H1 (cell line): ENCODE data around the gene JAKMIP1. TPM values are rescaled to one million over a fixed set of nuclear protein-coding genes. Genes with fewer than 3 reads are reported as not detected.

ENCODE experiments used
- CTCF ChIA-PET: fragments of 300-600 bp; sonication (Branson Sonifier 250); formaldehyde crosslinking; loops from one replicate; lab custom pipeline; 2021; ENCODE audit not compliant: partially characterized antibody; lab: Charles Lee
- POLR2A ChIA-PET: fragments of 300-600 bp; sonication (Branson Sonifier 250); formaldehyde crosslinking; loops from one replicate; lab custom pipeline; 2021; ENCODE audit warnings: inconsistent platforms; ENCODE audit not compliant: partially characterized antibody; lab: Charles Lee
- DNase-seq, 2 experiments: peaks; one replicate each; pipeline versions ENCODE4 v3.0.0 to v3.0.0-alpha.2; 2010 to 2022; ENCODE audit warnings: low spot score in 2 of 2, low read depth in 1 of 2, mixed read lengths in 1 of 2
- FAIRE-seq: peaks from 2 replicates; lab custom pipeline; 2011; peaks lifted over from hg19 to GRCh38; lab: Jason Lieb, UNC
- H2AFZ ChIP-seq: 2 replicates; pipeline ENCODE4 v1.8.1; 2012; ENCODE audit warnings: low read length, inconsistent platforms
- H2AK5ac ChIP-seq: 2 replicates; pipeline ENCODE4 v1.6.1; 2013; ENCODE audit warnings: low read depth, low read length
- H2BK120ac ChIP-seq: replicated peaks from 2 replicates; pipeline ENCODE3; 2013; ENCODE audit warnings: low read depth, low read length, inconsistent platforms
- H2BK12ac ChIP-seq: 2 replicates; pipeline ENCODE4 v1.6.1; 2013; ENCODE audit warnings: low read depth, low read length
- H2BK15ac ChIP-seq: 2 replicates; pipeline ENCODE4 v1.6.1; 2013; ENCODE audit warnings: low read length
- H2BK20ac ChIP-seq: 2 replicates; pipeline ENCODE4 v1.6.1; 2013; ENCODE audit warnings: low read length
- H2BK5ac ChIP-seq: 2 replicates; pipeline ENCODE4 v1.6.1; 2013; ENCODE audit warnings: low read depth, low read length
- H3K14ac ChIP-seq: 2 replicates; pipeline ENCODE4 v1.6.1; 2013; ENCODE audit warnings: inconsistent platforms; ENCODE audit not compliant: insufficient read length
- H3K18ac ChIP-seq: 2 replicates; pipeline ENCODE4 v1.6.1; 2013; ENCODE audit warnings: low read length; ENCODE audit errors: extremely low read depth
- H3K23ac ChIP-seq: 2 replicates; pipeline ENCODE4 v1.6.1; 2013; ENCODE audit warnings: inconsistent platforms; ENCODE audit not compliant: insufficient read length
- H3K23me2 ChIP-seq: 2 replicates; pipeline ENCODE4 v1.6.1; 2013; ENCODE audit warnings: low read depth, low read length
- H3K27ac ChIP-seq: 2 replicates; pipeline ENCODE4 v1.6.1; 2011; ENCODE audit warnings: low read depth, low read length, inconsistent platforms
- H3K27me3 ChIP-seq, 4 experiments: replicated peaks in 1 of 4; 1 replicate in 1 of 4; 2 replicates in 3 of 4; pipeline versions ENCODE4 v1.6.1 to v1.8.1; 2011 to 2013; ENCODE audit warnings: low read length in 3 of 4, mild to moderate bottlenecking in 3 of 4, inconsistent platforms in 2 of 4, mixed read lengths in 2 of 4, moderate library complexity in 1 of 4; ENCODE audit not compliant: control insufficient read depth in 3 of 4, insufficient read depth in 3 of 4; ENCODE audit errors: extremely low read depth in 1 of 4
- H3K36me3 ChIP-seq, 4 experiments: 2 replicates each; pipeline versions ENCODE4 v1.6.1 to v1.8.1; 2011 to 2013; ENCODE audit warnings: mild to moderate bottlenecking in 4 of 4, low read length in 3 of 4, moderate library complexity in 2 of 4, control low read depth in 1 of 4, inconsistent platforms in 1 of 4; ENCODE audit not compliant: insufficient read depth in 4 of 4, control insufficient read depth in 2 of 4
- H3K4ac ChIP-seq: replicated peaks from 2 replicates; pipeline ENCODE3; 2013; ENCODE audit warnings: low read length, low read depth, mixed read lengths, inconsistent platforms; ENCODE audit not compliant: insufficient read length
- H3K4me1 ChIP-seq, 4 experiments: replicated peaks in 1 of 4; 1 replicate in 1 of 4; 2 replicates in 3 of 4; pipeline versions ENCODE4 v1.6.1 to v1.8.1; 2011 to 2013; ENCODE audit warnings: low read length in 3 of 4, inconsistent platforms in 2 of 4, mixed read lengths in 1 of 4; ENCODE audit not compliant: insufficient read depth in 4 of 4, control insufficient read depth in 3 of 4
- H3K4me2 ChIP-seq, 2 experiments: 2 replicates each; pipeline versions ENCODE4 v1.6.1 to v1.8.1; 2011 to 2013; ENCODE audit warnings: low read depth in 2 of 2, low read length in 2 of 2, control low read depth in 1 of 2, inconsistent platforms in 1 of 2, mild to moderate bottlenecking in 1 of 2; ENCODE audit not compliant: insufficient read depth in 1 of 2
- H3K4me3 ChIP-seq, 4 experiments: fragments of 200-600, 300-600 bp in 1 of 4; sonication (generic), shearing (Covaris generic), sonication (Bioruptor Twin) in 1 of 4; 2 replicates each; pipeline versions ENCODE4 v1.5.1 to v1.8.1; 2011 to 2016; ENCODE audit warnings: low read length in 4 of 4, low read depth in 3 of 4, control low read depth in 2 of 4, inconsistent platforms in 2 of 4, mild to moderate bottlenecking in 2 of 4, mixed read lengths in 1 of 4, moderate library complexity in 1 of 4; ENCODE audit not compliant: insufficient read depth in 2 of 4; ENCODE audit errors: extremely low read depth in 1 of 4
- H3K56ac ChIP-seq: replicated peaks from 2 replicates; pipeline ENCODE3; 2013; ENCODE audit warnings: low read depth, mild to moderate bottlenecking, mixed read lengths, low read length, inconsistent platforms; ENCODE audit not compliant: insufficient read length
- H3K79me1 ChIP-seq: 2 replicates; pipeline ENCODE4 v1.6.1; 2013; ENCODE audit warnings: low read depth, low read length, control low read depth
- H3K79me2 ChIP-seq, 2 experiments: 2 replicates each; pipeline versions ENCODE4 v1.6.1 to v1.8.1; 2012 to 2013; ENCODE audit warnings: low read length in 2 of 2, mild to moderate bottlenecking in 2 of 2, inconsistent platforms in 1 of 2; ENCODE audit not compliant: insufficient read depth in 2 of 2, control insufficient read depth in 1 of 2
- H3K9ac ChIP-seq, 4 experiments: replicated peaks in 1 of 4; 1 replicate in 1 of 4; 2 replicates in 3 of 4; pipeline versions ENCODE4 v1.6.1 to v1.8.1; 2011 to 2013; ENCODE audit warnings: low read depth in 3 of 4, low read length in 3 of 4, control low read depth in 2 of 4, mild to moderate bottlenecking in 2 of 4, moderate library complexity in 2 of 4, inconsistent platforms in 1 of 4; ENCODE audit errors: extremely low read depth in 1 of 4
- H3K9me3 ChIP-seq, 2 experiments: 2 replicates each; pipeline versions ENCODE4 v1.6.1 to v1.8.1; 2012 to 2013; ENCODE audit warnings: mild to moderate bottlenecking in 2 of 2, moderate library complexity in 2 of 2, control low read depth in 1 of 2, inconsistent platforms in 1 of 2, low read depth in 1 of 2, low read length in 1 of 2, mixed read lengths in 1 of 2; ENCODE audit not compliant: insufficient read depth in 2 of 2
- H4K20me1 ChIP-seq, 2 experiments: replicated peaks in 1 of 2; 2 replicates each; pipeline versions ENCODE3 to v1.8.1; 2011 to 2013; ENCODE audit warnings: inconsistent platforms in 2 of 2, low read length in 2 of 2, mild to moderate bottlenecking in 1 of 2; ENCODE audit not compliant: insufficient read depth in 2 of 2, control insufficient read depth in 1 of 2
- H4K5ac ChIP-seq: 2 replicates; pipeline ENCODE4 v1.6.1; 2013; ENCODE audit warnings: low read length, low read depth, mixed read lengths, inconsistent platforms; ENCODE audit not compliant: insufficient read length
- H4K8ac ChIP-seq: 2 replicates; pipeline ENCODE4 v1.8.0; 2013; ENCODE audit warnings: mild to moderate bottlenecking, moderate library complexity, low read length, inconsistent platforms; ENCODE audit not compliant: insufficient read depth; ENCODE audit errors: extremely low read depth
- H4K91ac ChIP-seq: replicated peaks from 2 replicates; pipeline ENCODE3; 2013; ENCODE audit warnings: low read length, mixed read lengths, inconsistent platforms; ENCODE audit not compliant: insufficient read length
- BACH1 ChIP-seq: IDR thresholded peaks from 2 replicates; pipeline ENCODE4 v1.6.1; 2012; ENCODE audit warnings: low read length, improper control_type of control experiment
- BCL11A ChIP-seq, 2 experiments: IDR thresholded peaks; one replicate each; pipeline ENCODE4 v1.6.1; 2011; ENCODE audit warnings: low read depth in 2 of 2, low read length in 2 of 2, mild to moderate bottlenecking in 2 of 2
- CTCF ChIP-seq, 3 experiments: IDR thresholded peaks; 1 replicate in 2 of 3; 2 replicates in 1 of 3; pipeline versions ENCODE4 v1.5.1 to v1.6.1; 2011; ENCODE audit warnings: low read length in 3 of 3, mild to moderate bottlenecking in 3 of 3, inconsistent platforms in 2 of 3, low read depth in 1 of 3, moderate library complexity in 1 of 3; ENCODE audit not compliant: insufficient read depth in 1 of 3; ENCODE audit errors: control extremely low read depth in 1 of 3
- EGR1 ChIP-seq: IDR thresholded peaks from 2 replicates; pipeline ENCODE4 v1.6.1; 2011; ENCODE audit warnings: low read depth, low read length, borderline replicate concordance
- HDAC6 ChIP-seq: IDR thresholded peaks from one replicate; pipeline ENCODE4 v1.7.1; 2012; ENCODE audit warnings: low read depth, mild to moderate bottlenecking, inconsistent platforms, low read length, moderate library complexity
- KDM1A ChIP-seq: fragments of 200-600, 300-600 bp; sonication (generic); IDR thresholded peaks from 2 replicates; pipeline ENCODE4 v1.7.1; 2016; ENCODE audit warnings: mild to moderate bottlenecking, low read length, borderline replicate concordance
- KDM5A ChIP-seq: fragments of 200-600 bp; IDR thresholded peaks from 2 replicates; pipeline ENCODE4 v1.7.1; 2012; ENCODE audit warnings: mild to moderate bottlenecking, low read length, inconsistent platforms, mixed read lengths
- MAFK ChIP-seq: IDR thresholded peaks from 2 replicates; pipeline ENCODE4 v1.6.1; 2012; ENCODE audit warnings: low read depth, mild to moderate bottlenecking, improper control_type of control experiment, low read length
- RAD21 ChIP-seq, 2 experiments: IDR thresholded peaks in 1 of 2; conservative IDR thresholded peaks in 1 of 2; 2 replicates each; pipeline ENCODE4 v1.6.1; 2011; ENCODE audit warnings: low read depth in 2 of 2, low read length in 2 of 2, improper control_type of control experiment in 1 of 2, inconsistent platforms in 1 of 2, mild to moderate bottlenecking in 1 of 2, moderate library complexity in 1 of 2
- RFX5 ChIP-seq: IDR thresholded peaks from 2 replicates; pipeline ENCODE4 v1.6.1; 2011; ENCODE audit warnings: low read depth, low read length, improper control_type of control experiment, borderline replicate concordance
- WGBS, 2 experiments: shearing (Covaris generic) in 1 of 2; methylation state at CpG; one replicate each; pipeline versions ENCODE4 v1.1.6 to v1.1.7; 2013 to 2015; ENCODE audit warnings: low lambda C conversion rate in 2 of 2, mixed read lengths in 2 of 2, inconsistent platforms in 1 of 2, low coverage in 1 of 2, missing lambda C conversion rate in 1 of 2; ENCODE audit not compliant: insufficient replicate concordance in 2 of 2, insufficient coverage in 1 of 2, insufficient read length in 1 of 2; ENCODE audit errors: extremely low coverage in 1 of 2, missing lambda C conversion rate in 1 of 2; 5-methylcytosine and 5-hydroxymethylcytosine counted together
- polyA plus RNA-seq, 7 experiments: library from polyadenylated mRNA; depleted of rRNA in 3 of 7; stranded (reverse) in 5 of 7; unstranded in 2 of 7; fragments of >200 nt in 5 of 7; fragments of 200-250 nt in 2 of 7; gene quantifications; 1 replicate in 5 of 7; 2 replicates in 1 of 7; 4 replicates in 1 of 7; pipeline versions ENCODE4 v1.2.1 to v1.2.3, GENCODE V29; 2011 to 2013; ENCODE audit warnings: missing spikeins in 2 of 7, mixed read lengths in 2 of 7
- total RNA-seq: library from RNA; stranded (reverse); fragmentation: NEBNext Ultra II Directional; extraction: Animal tissue kit (Norgen Biotek cat#: 25700); gene quantifications from 2 replicates; pipeline ENCODE4 v1.2.1, GENCODE V29; 2021

The JAKMIP1 gene
- total and polyA plus RNA-seq, 2 of the 8 experiments (the other 6 are each of a cell fraction or from before 2014, with no cell fraction given): 2.5 to 4.4 TPM

- ChIA-PET CTCF (interaction anchor here (0.9 to 2.2 kb wide), 9 partner anchors 9 to 65 kb away, joined by 3 to 6 read pairs (median 3); no protein-coding TSS in a partner anchor), POLR2A (interaction anchor here (1.6 kb wide), 1 partner anchor 21 kb away, joined by 3 read pairs; no protein-coding TSS in a partner anchor)
- Histone ChIP-seq H3K23ac (no peak overlapping the region), H3K36me3 (no peaks in the 10 kb centered on the region), H4K91ac (no peak overlapping the region), H3K27ac (no peak overlapping the region), H4K20me1 (peaks cover 2 to 5% of the 10 kb centered on the region in 2 experiments), H2AFZ (no peak overlapping the region), H3K23me2 (no peaks in the 10 kb centered on the region), H3K79me2 (no peaks in the 10 kb centered on the region), H2BK5ac (no peak overlapping the region), H3K4me1 (no peaks in the 10 kb centered on the region; a peak in 1 of 7 replicates), H3K18ac (no peak overlapping the region), H2BK120ac (no peak overlapping the region), H3K56ac (no peak overlapping the region), H3K14ac (no peak overlapping the region), H4K5ac (no peak overlapping the region), H2BK15ac (no peak overlapping the region), H3K9me3 (no peaks in the 10 kb centered on the region), H2BK20ac (no peak overlapping the region), H3K4ac (no peak overlapping the region), H3K27me3 (no peaks in the 10 kb centered on the region; a peak in 1 of 7 replicates), H3K9ac (no peak overlapping the region), H2BK12ac (no peak overlapping the region), H3K79me1 (no peaks in the 10 kb centered on the region), H2AK5ac (no peak overlapping the region), H3K4me2 (no peak overlapping the region), H3K4me3 (no peak overlapping the region), H4K8ac (no peak overlapping the region)
- DNase-seq (peak in 1 of 2 experiments; percentile 65), FAIRE-seq (no peak)
- 81% methylated on average over 15 of the region's 15 CpGs; no CpG with 5 or more reads in 1 of the 2 experiments for WGBS, 2 experiments
- no peak for TF ChIP-seq KDM5A
- TF ChIP-seq BCL11A (IDR thresholded peaks at IDR 0.05; ENCODE audit: low read depth in 2 of 2, low read length in 2 of 2): no peak
- peak; percentile 16 to 29; a peak in 3 of 4 replicates for TF ChIP-seq RAD21 (IDR thresholded peaks at IDR 0.05 in 1 of 2, conservative IDR thresholded peaks at IDR 0.05 in 1 of 2; ENCODE audit: low read depth in 2 of 2, low read length in 2 of 2)
- peak in 1 of 3 experiments; percentile 41; a peak in 2 of 4 replicates for TF ChIP-seq CTCF (IDR thresholded peaks at IDR 0.05; ENCODE audit: control extremely low read depth in 1 of 3, insufficient read depth in 1 of 3, low read depth in 1 of 3, low read length in 3 of 3)
- no peak for TF ChIP-seq EGR1
- no peak for TF ChIP-seq HDAC6
- no peak for TF ChIP-seq KDM1A
- no peak for TF ChIP-seq MAFK
- TF ChIP-seq BACH1: peak; percentile 49; the same call in 1 of the 2 replicates
- no peak for TF ChIP-seq RFX5
Observed at GRCh38 chr4:6047130-6047673, 153.1 kb downstream of the JAKMIP1 start.
